IPS-18c (cell line): ENCODE results near the gene CLGN.

Experiments
- H3K4me3 ChIP-seq: 2 replicates; pipeline ENCODE4 v1.7.0; 2013; ENCODE audit warnings: low read depth, mild to moderate bottlenecking, low read length, moderate library complexity; ENCODE audit not compliant: insufficient read depth
- H3K9me3 ChIP-seq: one replicate; pipeline ENCODE4 v1.6.1; 2013; ENCODE audit warnings: mild to moderate bottlenecking, low read length, moderate library complexity; ENCODE audit not compliant: control insufficient read depth, insufficient read depth

Gene CLGN

DNA sequence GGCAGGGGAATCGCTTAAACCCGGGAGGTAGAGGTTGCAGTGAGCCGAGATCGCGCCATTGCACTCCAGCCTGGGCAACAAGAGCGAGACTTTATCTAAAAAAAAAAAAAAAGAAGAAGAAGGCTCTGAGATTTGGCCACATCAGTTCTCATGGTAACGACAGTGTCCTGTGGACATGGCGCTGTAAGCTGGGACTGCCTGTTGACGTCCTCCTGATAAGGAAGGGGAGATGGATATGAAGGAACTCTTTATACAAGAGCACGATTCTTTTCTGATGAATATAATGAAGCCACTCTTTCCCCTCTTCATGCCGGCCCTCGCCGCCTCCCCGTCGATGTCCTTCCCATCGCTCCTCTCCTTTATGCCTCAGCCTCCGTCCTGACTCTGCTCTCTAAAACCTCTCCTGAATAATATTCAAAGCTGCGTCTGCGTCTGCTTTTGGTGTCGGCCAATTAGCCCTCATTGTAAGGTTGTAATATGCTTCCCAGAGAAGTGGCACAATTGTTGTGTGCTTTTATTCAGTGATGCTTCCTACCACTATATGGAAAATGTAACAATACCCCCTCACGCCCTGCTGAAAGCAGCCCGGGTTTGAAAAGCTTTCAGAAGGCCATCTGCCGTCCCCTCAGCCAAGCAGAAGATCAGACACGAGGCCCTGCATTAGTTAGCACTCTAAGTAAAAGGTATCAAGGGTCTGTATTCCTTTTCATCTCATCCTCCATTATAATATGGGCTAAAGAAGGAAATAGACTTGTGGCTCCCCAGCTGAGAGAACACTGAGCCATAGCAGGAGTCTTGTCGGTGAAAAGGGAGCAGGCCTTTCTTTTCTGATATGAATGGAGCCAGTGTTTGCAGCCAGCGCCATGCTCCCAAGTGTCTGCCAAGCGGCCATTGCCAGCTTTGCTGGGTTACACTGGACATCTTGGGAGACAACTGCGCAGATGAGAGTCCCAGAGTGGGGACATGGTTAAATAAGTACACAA is 76.1 kb downstream of the CLGN start:
- Histone ChIP-seq H3K9me3 (peaks cover 2% of the 10 kb centered on the region), H3K4me3 (no peak overlapping the region)

DNA sequence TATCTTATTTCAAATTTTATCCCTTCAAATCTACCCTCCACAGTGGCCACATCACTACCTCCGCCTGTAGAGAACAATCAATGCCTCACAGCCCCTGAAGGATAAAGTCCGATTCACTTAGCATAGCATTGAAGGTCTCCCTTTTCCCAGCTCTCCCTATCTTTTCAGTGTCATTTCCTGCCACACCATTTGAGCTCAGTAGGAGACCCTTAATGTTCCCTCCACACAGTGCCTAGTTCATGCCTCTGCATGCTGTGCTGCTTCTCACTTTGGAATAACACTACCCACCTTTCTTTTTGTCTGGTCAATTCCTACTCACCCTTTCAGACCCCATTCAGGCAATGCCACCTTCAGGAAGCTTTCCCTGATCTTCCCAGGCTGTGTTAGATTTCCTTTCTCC is 77.6 kb downstream of the CLGN start:
- Histone ChIP-seq H3K4me3 (no peak overlapping the region), H3K9me3 (peaks cover 2% of the 10 kb centered on the region)

DNA sequence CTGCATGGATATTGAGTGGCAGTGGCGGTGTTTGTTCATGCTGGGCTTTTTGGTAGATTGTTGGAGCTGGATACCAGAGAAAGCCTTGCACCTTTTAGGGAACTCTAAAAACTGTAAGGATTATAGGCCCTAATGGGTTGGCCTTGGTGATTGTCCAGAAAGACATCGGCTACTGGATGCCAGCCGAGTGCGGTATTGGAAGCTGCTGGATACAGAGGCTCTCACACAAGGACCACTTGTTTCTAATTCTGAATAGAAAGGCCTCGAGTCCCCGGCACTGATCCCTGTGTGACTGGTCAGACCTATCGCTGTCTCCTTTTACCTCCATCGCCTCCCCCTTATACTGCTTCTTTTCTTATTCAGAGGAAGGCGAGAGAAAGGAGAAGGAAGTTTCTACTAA is 81.3 kb downstream of the CLGN start:
- Histone ChIP-seq H3K9me3 (peaks cover 2% of the 10 kb centered on the region), H3K4me3 (no peak overlapping the region)

GRCh38 chr4:140344621-140345020 is 82.8 kb downstream of the CLGN start:
- Histone ChIP-seq H3K9me3 (peaks cover 2% of the 10 kb centered on the region), H3K4me3 (no peak overlapping the region)

DNA sequence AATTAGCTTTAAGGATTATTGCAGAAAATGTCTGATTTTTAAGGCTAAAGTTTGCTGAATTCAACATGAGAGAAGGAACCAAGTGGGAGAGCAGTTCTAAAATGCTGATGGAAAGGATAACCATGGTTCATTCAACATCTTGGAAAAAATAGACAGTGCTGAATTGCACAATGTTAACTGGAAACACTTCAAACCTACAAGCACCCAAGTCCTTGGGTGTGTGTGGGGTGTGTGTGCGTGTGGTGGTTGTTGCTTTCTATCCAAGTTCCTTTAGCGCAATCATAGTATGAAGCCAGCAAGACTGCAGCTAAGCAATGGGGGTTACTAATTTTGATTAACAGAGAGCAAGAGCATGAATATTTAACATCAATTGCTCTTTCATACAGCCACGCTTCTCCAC is 83.3 kb downstream of the CLGN start:
- peaks cover 2% of the 10 kb centered on the region for H3K9me3 ChIP-seq

DNA sequence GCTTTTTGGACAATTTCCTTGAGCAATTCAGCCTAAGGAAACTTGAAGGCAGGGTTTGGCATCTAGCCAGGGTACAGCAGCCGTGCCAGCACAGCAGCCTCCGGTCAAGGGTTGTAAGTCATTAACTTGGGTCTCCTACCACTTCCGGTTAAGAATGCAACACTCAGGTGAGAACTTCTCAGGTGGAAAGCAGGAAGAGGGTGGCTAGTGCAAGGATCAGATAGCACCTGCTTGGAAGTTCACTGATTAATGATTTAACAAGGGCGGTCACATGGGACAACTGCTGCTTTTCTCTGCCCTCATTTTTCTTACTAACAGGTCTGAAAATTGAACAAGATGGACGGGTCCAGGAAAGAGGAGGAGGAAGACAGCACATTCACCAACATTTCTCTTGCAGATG is 84.1 kb downstream of the CLGN start:
- peaks cover 2% of the 10 kb centered on the region for H3K9me3 ChIP-seq
- H3K4me3 ChIP-seq = no peak overlapping the region

More for the DNA sequence above, 83.3 kb downstream of the CLGN start:
- H3K4me3 ChIP-seq = no peak overlapping the region

GRCh38 chr4:140342620-140343019 is 84.8 kb downstream of the CLGN start:
- Histone ChIP-seq H3K9me3 (peaks cover 2% of the 10 kb centered on the region), H3K4me3 (no peak overlapping the region)
